Endothelial cell of umbilical vein (primary cell): ENCODE measurements around the gene CNDP1.

Experiments used
- EZH2 ChIP-seq: IDR thresholded peaks from 2 replicates; pipeline ENCODE4 v1.6.1; 2012; ENCODE audit warnings: borderline replicate concordance, low read depth, mild to moderate bottlenecking, moderate library complexity, low read length, inconsistent platforms; ENCODE audit not compliant: severe bottlenecking
- GATA2 ChIP-seq: IDR thresholded peaks from 2 replicates; pipeline ENCODE4 v1.7.0; 2011; ENCODE audit warnings: low read depth, mild to moderate bottlenecking, moderate library complexity, mixed read lengths, low read length; ENCODE audit not compliant: insufficient read length, insufficient read depth
- POLR2A ChIP-seq: IDR thresholded peaks from 2 replicates; pipeline ENCODE4 v1.6.1; 2012; ENCODE audit warnings: low read depth, mild to moderate bottlenecking, control low read depth, low read length
- POLR2AphosphoS5 ChIP-seq: IDR thresholded peaks from 2 replicates; pipeline ENCODE4 v1.6.1; 2012; ENCODE audit warnings: low read depth, mild to moderate bottlenecking, control low read depth, low read length, moderate library complexity; ENCODE audit not compliant: insufficient read depth
- TF ChIP-seq, protein P1 (sequence below), 2 donors: IDR thresholded peaks; 1 replicate in 1 of 2; 2 replicates in 1 of 2; pipeline ENCODE4 v1.5.1; 2011; ENCODE audit warnings: low read length in 2 of 2, mild to moderate bottlenecking in 2 of 2, moderate library complexity in 2 of 2, control low read depth in 1 of 2, inconsistent platforms in 1 of 2, low read depth in 1 of 2; ENCODE audit not compliant: insufficient read depth in 1 of 2; ENCODE audit errors: extremely low read depth in 1 of 2
- TF ChIP-seq, protein P2 (sequence below): IDR thresholded peaks from 2 replicates; pipeline ENCODE4 v1.6.1; 2011; ENCODE audit not compliant: insufficient read depth, insufficient read length

DNA sequence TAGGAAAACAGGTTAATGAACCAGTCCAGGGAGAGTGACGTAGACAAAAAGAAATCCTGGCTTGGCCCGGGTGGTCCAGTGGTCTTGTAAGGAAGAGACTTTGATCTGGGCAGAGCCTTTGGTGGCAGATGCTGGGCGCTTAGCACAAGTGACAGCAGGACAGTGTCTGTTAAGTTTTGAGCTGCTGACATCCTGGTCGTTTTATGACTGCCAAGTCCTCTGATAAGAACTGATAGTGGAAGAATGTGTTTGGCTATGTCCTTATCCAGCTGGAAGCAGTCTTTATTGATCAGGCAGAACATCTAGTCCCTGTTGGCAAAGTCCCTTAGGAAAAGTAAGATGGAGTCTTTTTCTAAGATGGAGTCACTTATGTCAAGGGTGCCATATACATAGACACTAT is 36.0 kb downstream of the CNDP1 start:
- TF ChIP-seq, protein P1, sequence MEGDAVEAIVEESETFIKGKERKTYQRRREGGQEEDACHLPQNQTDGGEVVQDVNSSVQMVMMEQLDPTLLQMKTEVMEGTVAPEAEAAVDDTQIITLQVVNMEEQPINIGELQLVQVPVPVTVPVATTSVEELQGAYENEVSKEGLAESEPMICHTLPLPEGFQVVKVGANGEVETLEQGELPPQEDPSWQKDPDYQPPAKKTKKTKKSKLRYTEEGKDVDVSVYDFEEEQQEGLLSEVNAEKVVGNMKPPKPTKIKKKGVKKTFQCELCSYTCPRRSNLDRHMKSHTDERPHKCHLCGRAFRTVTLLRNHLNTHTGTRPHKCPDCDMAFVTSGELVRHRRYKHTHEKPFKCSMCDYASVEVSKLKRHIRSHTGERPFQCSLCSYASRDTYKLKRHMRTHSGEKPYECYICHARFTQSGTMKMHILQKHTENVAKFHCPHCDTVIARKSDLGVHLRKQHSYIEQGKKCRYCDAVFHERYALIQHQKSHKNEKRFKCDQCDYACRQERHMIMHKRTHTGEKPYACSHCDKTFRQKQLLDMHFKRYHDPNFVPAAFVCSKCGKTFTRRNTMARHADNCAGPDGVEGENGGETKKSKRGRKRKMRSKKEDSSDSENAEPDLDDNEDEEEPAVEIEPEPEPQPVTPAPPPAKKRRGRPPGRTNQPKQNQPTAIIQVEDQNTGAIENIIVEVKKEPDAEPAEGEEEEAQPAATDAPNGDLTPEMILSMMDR (IDR thresholded peaks at IDR 0.05; ENCODE audit: extremely low read depth in 1 of 2, insufficient read depth in 1 of 2, low read depth in 1 of 2, low read length in 2 of 2): no peak
- no peak for TF ChIP-seq POLR2A
- TF ChIP-seq POLR2AphosphoS5: no peak
- TF ChIP-seq, protein P2, sequence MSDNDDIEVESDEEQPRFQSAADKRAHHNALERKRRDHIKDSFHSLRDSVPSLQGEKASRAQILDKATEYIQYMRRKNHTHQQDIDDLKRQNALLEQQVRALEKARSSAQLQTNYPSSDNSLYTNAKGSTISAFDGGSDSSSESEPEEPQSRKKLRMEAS: no peak
- no peak for TF ChIP-seq EZH2
- TF ChIP-seq GATA2: no peak
